ENCODE measurements around the gene PRKCH. TPM values are rescaled to one million over a fixed set of nuclear protein-coding genes. Genes with fewer than 3 reads are reported as not detected.

The PRKCH gene
- total and polyA plus RNA-seq, 2 donors (not counting 3 experiments of a cell fraction or from before 2014, with no cell fraction given): 97.7 to 103 TPM

GRCh38 chr14:61517911-61518384 lies 196.6 kb downstream of the PRKCH start:
- H3K36me3 ChIP-seq (ENCODE audit: control insufficient read depth in 2 of 2, extremely low read depth in 1 of 2, insufficient read depth in 2 of 2, low read length in 2 of 2): peaks cover 0 to 2% of the 10 kb centered on the region in 2 experiments
- no peaks in the 10 kb centered on the region for H3K9me3 ChIP-seq (replicated peaks; ENCODE audit: control insufficient read depth, insufficient read depth, low read length)
- no peaks in the 10 kb centered on the region for H3K9me1 ChIP-seq (replicated peaks; ENCODE audit: control insufficient read depth, extremely low read depth, insufficient read depth, low read length)
- dilution Hi-C loops (cut with MboI; ENCODE audit: extremely low pct_ligation_motif_present, low sequenced_read_pairs) (no loop called here), intact Hi-C loops (cut with micrococcal nuclease) (no loop called here)
- CTCF ChIA-PET: interaction anchor here (1.2 to 1.9 kb wide), 6 partner anchors 9 to 24 kb away, joined by 3 to 5 read pairs (median 3); no protein-coding TSS in a partner anchor
- H3K4me3 ChIP-seq (replicated peaks in 1 of 3; ENCODE audit: insufficient read depth in 1 of 3, low read depth in 1 of 3, low read length in 3 of 3): no peak overlapping the region
- no peak overlapping the region for H3K4me2 ChIP-seq (ENCODE audit: insufficient read depth, low read length)
- H3K27ac ChIP-seq (ENCODE audit: insufficient read depth, low read depth, low read length): no peak overlapping the region
- H2AFZ ChIP-seq (ENCODE audit: low read depth, low read length): no peak overlapping the region
- H3K9ac ChIP-seq (replicated peaks; ENCODE audit: extremely low read depth, insufficient read depth, low read length): no peak overlapping the region
- POLR2A ChIA-PET: interaction anchor here (0.7 kb wide), 1 partner anchor 15 kb away, joined by 5 read pairs; no protein-coding TSS in a partner anchor
- H4K20me1 ChIP-seq (replicated peaks; ENCODE audit: control insufficient read depth, extremely low read depth, insufficient read depth, low read length): no peaks in the 10 kb centered on the region
- no peaks in the 10 kb centered on the region for H3K27me3 ChIP-seq (ENCODE audit: control insufficient read depth in 2 of 2, insufficient read depth in 2 of 2, low read length in 2 of 2)
- TF ChIP-seq FOS (IDR thresholded peaks at IDR 0.05; ENCODE audit: borderline replicate concordance, insufficient read depth, low read length): no peak
- TF ChIP-seq MYC (IDR thresholded peaks at IDR 0.05; ENCODE audit: low read depth, low read length): no peak
- no peak for TF ChIP-seq EZH2 (IDR thresholded peaks at IDR 0.05; ENCODE audit: borderline replicate concordance, low read depth, low read length, severe bottlenecking)
- TF ChIP-seq JUN (IDR thresholded peaks at IDR 0.05; ENCODE audit: borderline replicate concordance, insufficient read depth, insufficient read length, low read depth): no peak
- TF ChIP-seq, protein P1, sequence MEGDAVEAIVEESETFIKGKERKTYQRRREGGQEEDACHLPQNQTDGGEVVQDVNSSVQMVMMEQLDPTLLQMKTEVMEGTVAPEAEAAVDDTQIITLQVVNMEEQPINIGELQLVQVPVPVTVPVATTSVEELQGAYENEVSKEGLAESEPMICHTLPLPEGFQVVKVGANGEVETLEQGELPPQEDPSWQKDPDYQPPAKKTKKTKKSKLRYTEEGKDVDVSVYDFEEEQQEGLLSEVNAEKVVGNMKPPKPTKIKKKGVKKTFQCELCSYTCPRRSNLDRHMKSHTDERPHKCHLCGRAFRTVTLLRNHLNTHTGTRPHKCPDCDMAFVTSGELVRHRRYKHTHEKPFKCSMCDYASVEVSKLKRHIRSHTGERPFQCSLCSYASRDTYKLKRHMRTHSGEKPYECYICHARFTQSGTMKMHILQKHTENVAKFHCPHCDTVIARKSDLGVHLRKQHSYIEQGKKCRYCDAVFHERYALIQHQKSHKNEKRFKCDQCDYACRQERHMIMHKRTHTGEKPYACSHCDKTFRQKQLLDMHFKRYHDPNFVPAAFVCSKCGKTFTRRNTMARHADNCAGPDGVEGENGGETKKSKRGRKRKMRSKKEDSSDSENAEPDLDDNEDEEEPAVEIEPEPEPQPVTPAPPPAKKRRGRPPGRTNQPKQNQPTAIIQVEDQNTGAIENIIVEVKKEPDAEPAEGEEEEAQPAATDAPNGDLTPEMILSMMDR (IDR thresholded peaks at IDR 0.05; ENCODE audit: extremely low read depth in 1 of 2, insufficient read depth in 1 of 2, low read depth in 1 of 2, low read length in 2 of 2): no peak
- TF ChIP-seq POLR2AphosphoS5 (IDR thresholded peaks at IDR 0.05; ENCODE audit: insufficient read depth, low read depth, low read length): no peak
- no peak for TF ChIP-seq POLR2A (IDR thresholded peaks at IDR 0.05; ENCODE audit: low read depth, low read length)
- TF ChIP-seq GATA2 (IDR thresholded peaks at IDR 0.05; ENCODE audit: insufficient read depth, insufficient read length, low read depth, low read length): no peak
- no peak for TF ChIP-seq MAX (IDR thresholded peaks at IDR 0.05; ENCODE audit: insufficient read depth, insufficient read length)
- peaks cover 30% of the 10 kb centered on the region for H3K4me1 ChIP-seq (ENCODE audit: control insufficient read depth, extremely low read depth, insufficient read depth, low read length)
- no peak for FAIRE-seq
- peaks cover 2% of the 10 kb centered on the region for H3K79me2 ChIP-seq (ENCODE audit: control insufficient read depth, insufficient read depth, low read length)
- DNase-seq (ENCODE audit: low read depth, low spot score): peak; percentile 39
- BruUV-seq (replicated peaks): no TSS peak
